HFFc6 (cell line): ENCODE results near the gene CCBE1. TPM values are rescaled to one million over a fixed set of nuclear protein-coding genes. Genes with fewer than 3 reads are reported as not detected.

ENCODE experiments used
- DNase-seq: peaks from one replicate; pipeline ENCODE4 v3.0.0-alpha.2; 2018
- H3K27ac Mint-ChIP-seq: 2 replicates; pipeline ENCODE4 v1.8.0; 2020; ENCODE audit warnings: mild to moderate bottlenecking, mixed read lengths
- H3K27me3 Mint-ChIP-seq: 2 replicates; pipeline ENCODE4 v1.8.0; 2021; ENCODE audit warnings: mild to moderate bottlenecking, moderate library complexity, mixed read lengths; ENCODE audit not compliant: insufficient read depth
- H3K36me3 Mint-ChIP-seq: 2 replicates; pipeline ENCODE4 v1.8.0; 2021; ENCODE audit warnings: low read depth, mixed read lengths
- H3K4me1 Mint-ChIP-seq: 2 replicates; pipeline ENCODE4 v1.8.0; 2020; ENCODE audit warnings: low read depth, mixed read lengths
- H3K4me3 Mint-ChIP-seq: 2 replicates; pipeline ENCODE4 v1.8.0; 2020; ENCODE audit warnings: mild to moderate bottlenecking, moderate library complexity, mixed read lengths
- H3K9me3 Mint-ChIP-seq: 2 replicates; pipeline ENCODE4 v1.8.0; 2020; ENCODE audit warnings: mild to moderate bottlenecking, mixed read lengths
- total RNA-seq, 6 experiments: library from RNA; stranded (reverse); fragmentation: NEBNext Ultra II Directional; extraction: Animal tissue kit (Norgen Biotek cat#: 25700); gene quantifications; 2 replicates in 1 of 6; 3 replicates in 5 of 6; pipeline ENCODE4 v1.2.3, GENCODE V29; 2021
- TF ChIP-seq, protein P1 (sequence below): fragments of 200-600 bp; sonication (generic); IDR thresholded peaks from 2 replicates; pipeline ENCODE4 v1.5.0; 2021; ENCODE audit warnings: antibody characterized with exemption, mild to moderate bottlenecking

The CCBE1 gene
- total RNA-seq, 6 experiments from 2014 or later, result 161 to 223 (median 206) TPM

DNA sequence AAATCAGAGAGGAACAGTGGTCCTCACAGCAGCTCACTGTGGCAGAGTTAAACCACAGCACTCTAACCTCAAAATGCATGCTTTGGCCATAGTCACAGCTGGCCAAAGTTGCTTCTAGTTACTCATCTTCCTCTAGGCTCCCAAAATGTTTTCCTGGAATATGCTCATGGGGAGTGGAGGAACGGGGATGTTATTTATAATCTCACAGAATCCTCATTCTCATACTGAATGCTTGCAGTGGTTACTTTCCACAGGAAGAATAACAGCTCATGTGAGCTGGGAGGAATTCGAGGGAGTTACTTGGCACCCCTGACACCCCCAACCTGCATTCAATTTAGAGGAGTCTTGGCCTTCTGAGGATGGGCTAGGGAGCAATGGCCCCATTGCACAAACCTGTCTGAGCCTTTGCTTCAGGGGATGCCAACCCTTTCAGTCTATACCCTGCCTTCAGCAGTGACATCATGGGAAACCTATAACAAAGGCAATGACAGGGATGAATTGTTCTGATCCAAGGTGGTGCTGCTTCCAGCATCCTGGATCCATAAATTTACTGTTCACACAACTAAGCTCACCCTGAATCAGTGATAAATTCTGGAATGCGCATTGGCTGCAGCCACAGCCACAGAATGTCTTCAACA is 22.4 kb upstream of the CCBE1 start:
- H3K27ac Mint-ChIP-seq, result peak overlapping the region; percentile 92
- peaks cover 2% of the 10 kb centered on the region; the same call in 1 of the 2 replicates for H3K27me3 Mint-ChIP-seq
- DNase-seq, result peak; percentile 87
- peaks cover 77% of the 10 kb centered on the region for H3K4me1 Mint-ChIP-seq
- H3K9me3 Mint-ChIP-seq, result peaks cover 8% of the 10 kb centered on the region
- H3K36me3 Mint-ChIP-seq, result peaks cover 15% of the 10 kb centered on the region
- H3K4me3 Mint-ChIP-seq, result peak overlapping the region; percentile 70
- TF ChIP-seq, protein P1, sequence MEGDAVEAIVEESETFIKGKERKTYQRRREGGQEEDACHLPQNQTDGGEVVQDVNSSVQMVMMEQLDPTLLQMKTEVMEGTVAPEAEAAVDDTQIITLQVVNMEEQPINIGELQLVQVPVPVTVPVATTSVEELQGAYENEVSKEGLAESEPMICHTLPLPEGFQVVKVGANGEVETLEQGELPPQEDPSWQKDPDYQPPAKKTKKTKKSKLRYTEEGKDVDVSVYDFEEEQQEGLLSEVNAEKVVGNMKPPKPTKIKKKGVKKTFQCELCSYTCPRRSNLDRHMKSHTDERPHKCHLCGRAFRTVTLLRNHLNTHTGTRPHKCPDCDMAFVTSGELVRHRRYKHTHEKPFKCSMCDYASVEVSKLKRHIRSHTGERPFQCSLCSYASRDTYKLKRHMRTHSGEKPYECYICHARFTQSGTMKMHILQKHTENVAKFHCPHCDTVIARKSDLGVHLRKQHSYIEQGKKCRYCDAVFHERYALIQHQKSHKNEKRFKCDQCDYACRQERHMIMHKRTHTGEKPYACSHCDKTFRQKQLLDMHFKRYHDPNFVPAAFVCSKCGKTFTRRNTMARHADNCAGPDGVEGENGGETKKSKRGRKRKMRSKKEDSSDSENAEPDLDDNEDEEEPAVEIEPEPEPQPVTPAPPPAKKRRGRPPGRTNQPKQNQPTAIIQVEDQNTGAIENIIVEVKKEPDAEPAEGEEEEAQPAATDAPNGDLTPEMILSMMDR, result no peak

DNA sequence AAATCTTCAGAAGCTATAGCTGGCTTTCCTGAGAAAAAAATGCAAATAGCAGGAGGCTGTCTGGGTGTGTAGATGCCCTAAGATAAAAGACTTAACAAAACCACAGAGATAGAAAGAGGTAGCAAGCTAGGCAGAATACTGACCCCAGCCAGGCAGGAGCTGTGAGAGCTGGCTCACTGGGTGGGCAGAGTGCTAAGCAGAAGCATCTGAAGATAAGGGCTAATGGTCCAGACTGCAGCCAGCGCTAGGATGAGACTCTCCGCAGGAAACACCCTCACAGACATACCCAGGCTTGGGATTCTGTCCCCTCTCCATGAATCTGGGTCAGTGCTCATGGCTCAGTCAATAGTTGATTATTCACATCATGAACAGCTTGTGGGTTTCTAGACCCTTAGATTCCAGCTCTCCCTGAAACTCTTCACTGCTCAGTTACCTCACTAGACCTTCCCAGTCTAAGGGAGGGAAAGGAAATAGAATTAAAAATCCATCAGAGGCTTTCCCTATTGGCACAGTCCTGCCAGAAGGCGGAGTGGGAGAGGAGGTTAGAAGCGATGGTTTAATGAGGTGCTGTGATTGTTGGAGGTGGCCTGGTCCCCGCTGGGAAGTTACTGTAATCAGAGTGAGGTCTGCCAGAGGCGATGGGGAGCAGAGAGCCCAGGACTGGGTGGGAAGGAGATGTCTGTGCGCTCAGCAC is 21.4 kb upstream of the CCBE1 start:
- peaks cover 72% of the 10 kb centered on the region for H3K4me1 Mint-ChIP-seq
- H3K36me3 Mint-ChIP-seq, result peaks cover 18% of the 10 kb centered on the region
- H3K4me3 Mint-ChIP-seq, result peak overlapping the region; percentile 70
- peak overlapping the region; percentile 92 for H3K27ac Mint-ChIP-seq
- TF ChIP-seq, protein P1, result 0 out of 2 replicates have a peak, but pooled peaks have one; percentile 41
- peaks cover 2% of the 10 kb centered on the region; the same call in 1 of the 2 replicates for H3K27me3 Mint-ChIP-seq
- no peak for DNase-seq
- H3K9me3 Mint-ChIP-seq, result peaks cover 8% of the 10 kb centered on the region

DNA sequence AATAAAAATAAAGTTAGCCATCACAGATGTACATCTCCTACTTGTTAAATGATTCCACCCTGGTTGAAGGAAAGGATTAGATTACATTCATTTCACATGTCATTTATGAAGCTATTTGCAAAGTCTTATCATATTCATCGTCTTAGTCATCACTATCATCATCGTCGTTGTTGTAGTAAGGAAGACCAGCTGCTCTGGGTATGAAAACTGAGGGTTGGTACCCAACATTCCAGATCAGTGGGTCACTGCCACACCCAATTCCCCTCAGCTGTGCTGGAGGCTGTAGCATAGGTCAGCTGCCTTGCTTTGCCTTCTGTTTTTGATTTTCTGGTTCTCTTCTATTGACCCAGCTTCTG is 20.9 kb upstream of the CCBE1 start:
- peaks cover 2% of the 10 kb centered on the region; the same call in 1 of the 2 replicates for H3K27me3 Mint-ChIP-seq
- peaks cover 8% of the 10 kb centered on the region for H3K9me3 Mint-ChIP-seq
- peaks cover 72% of the 10 kb centered on the region for H3K4me1 Mint-ChIP-seq
- H3K36me3 Mint-ChIP-seq, result peaks cover 23% of the 10 kb centered on the region
- TF ChIP-seq, protein P1, result no peak
- DNase-seq, result peak; percentile 98
- peak overlapping the region; percentile 92 for H3K27ac Mint-ChIP-seq
- peak overlapping the region; percentile 70 for H3K4me3 Mint-ChIP-seq

DNA sequence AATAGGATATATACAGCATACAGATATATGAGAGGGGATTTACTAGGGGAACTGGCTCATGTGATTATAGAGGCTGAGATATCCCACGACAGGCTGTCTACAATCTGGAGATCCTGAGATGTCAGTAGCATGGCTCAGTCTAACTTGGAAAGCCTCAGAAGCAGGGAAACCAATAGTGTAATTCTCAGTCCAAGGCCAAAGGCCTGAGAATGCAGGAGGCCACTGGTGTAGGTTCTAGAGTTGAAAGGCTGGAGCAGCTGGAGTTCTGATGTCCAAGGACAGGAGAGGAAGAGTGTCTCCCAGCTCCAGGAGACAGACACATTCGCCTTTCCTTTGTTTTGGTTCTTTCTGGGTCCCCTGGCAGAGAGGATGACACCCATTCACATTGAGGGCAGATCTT is 20.1 kb upstream of the CCBE1 start:
- no peak overlapping the region for H3K4me3 Mint-ChIP-seq
- peaks cover 78% of the 10 kb centered on the region for H3K4me1 Mint-ChIP-seq
- TF ChIP-seq, protein P1, result no peak
- peaks cover 28% of the 10 kb centered on the region for H3K36me3 Mint-ChIP-seq
- peaks cover 2% of the 10 kb centered on the region; the same call in 1 of the 2 replicates for H3K27me3 Mint-ChIP-seq
- DNase-seq, result no peak
- peaks cover 5% of the 10 kb centered on the region for H3K9me3 Mint-ChIP-seq
- H3K27ac Mint-ChIP-seq, result peak overlapping the region; percentile 92

DNA sequence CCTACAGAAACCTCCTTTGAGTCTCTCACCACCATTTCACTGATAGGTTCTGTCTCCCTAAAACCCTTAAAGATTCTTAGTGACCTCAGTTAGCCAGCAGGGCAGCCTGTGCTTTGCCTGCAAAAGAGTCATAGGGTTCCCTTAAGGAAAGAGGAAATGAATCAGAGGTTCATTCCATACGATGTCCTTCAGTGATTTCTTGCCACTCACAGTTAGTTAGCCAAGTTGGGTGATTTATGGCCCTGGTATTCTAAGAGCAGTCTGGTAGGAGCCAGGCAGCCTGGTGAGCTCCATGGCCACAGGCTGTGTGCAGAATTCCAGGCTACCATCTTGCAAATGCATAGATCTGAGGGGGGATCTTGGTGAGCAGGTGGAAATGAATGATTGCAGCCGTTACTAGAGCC is 18.7 kb upstream of the CCBE1 start:
- Mint-ChIP-seq H3K9me3 (no peaks in the 10 kb centered on the region; the same call in none of the 2 replicates), H3K27ac (peak overlapping the region; percentile 80), H3K4me1 (peaks cover 67% of the 10 kb centered on the region), H3K4me3 (peak overlapping the region; percentile 49), H3K36me3 (peaks cover 25% of the 10 kb centered on the region), H3K27me3 (peaks cover 2% of the 10 kb centered on the region; the same call in 1 of the 2 replicates)
- TF ChIP-seq, protein P1, result peak; percentile 58; the same call in 1 of the 2 replicates
- DNase-seq, result peak; percentile 97
